K562 (cell line): ENCODE data around the gene BTBD18. TPM values are rescaled to one million over a fixed set of nuclear protein-coding genes. Genes with fewer than 3 reads are reported as not detected.
A peak's percentile ranks its signal among the peaks of the same experiment; 100 is the strongest.

Experiments used
- AFF1 ChIP-seq, 2 experiments: fragments of 450-650 bp; IDR thresholded peaks; 2 replicates each; pipeline ENCODE4 v1.6.1; 2018; ENCODE audit warnings: mild to moderate bottlenecking in 2 of 2, low read depth in 1 of 2; ENCODE audit not compliant: partially characterized antibody in 2 of 2
- BDP1 ChIP-seq: IDR thresholded peaks from 3 replicates; pipeline ENCODE4 v1.6.1; 2011; ENCODE audit not compliant: insufficient read length, insufficient read depth
- CHAMP1 ChIP-seq: fragments of 450-650 bp; IDR thresholded peaks from 2 replicates; pipeline ENCODE4 v1.6.1; 2016; ENCODE audit warnings: mild to moderate bottlenecking
- CREB3L1 ChIP-seq: fragments of 450-650 bp; IDR thresholded peaks from 2 replicates; pipeline ENCODE4 v1.6.1; 2014; ENCODE audit warnings: low read depth, mild to moderate bottlenecking, moderate library complexity, borderline replicate concordance
- CSDE1 ChIP-seq, 2 experiments: fragments of 450-650 bp; IDR thresholded peaks; 2 replicates each; pipeline ENCODE4 v1.6.1; 2016; ENCODE audit warnings: mild to moderate bottlenecking in 1 of 2
- DMBX1 ChIP-seq: fragments of 250-450 bp; sonication (Bioruptor Pico); IDR thresholded peaks from 2 replicates; pipeline ENCODE4 v1.8.0; 2022; ENCODE audit warnings: inconsistent platforms, mild to moderate bottlenecking, moderate library complexity, borderline replicate concordance
- IRF9 ChIP-seq: fragments of 450-650 bp; IDR thresholded peaks from 2 replicates; pipeline ENCODE4 v1.6.1; 2016; ENCODE audit warnings: missing biosample characterization, missing genetic modification characterization
- MAX ChIP-seq: sonication (generic); formaldehyde crosslinking; IDR thresholded peaks from 2 replicates; pipeline ENCODE4 v1.9.0; 2022; ENCODE audit warnings: mild to moderate bottlenecking, missing genetic modification reagents
- MXI1 ChIP-seq: IDR thresholded peaks from 2 replicates; pipeline ENCODE4 v1.6.1; 2011; ENCODE audit warnings: low read depth, mild to moderate bottlenecking, improper control_type of control experiment, low read length
- NEUROD1 ChIP-seq: fragments of 150-350 bp; IDR thresholded peaks from 2 replicates; pipeline ENCODE4 v1.6.1; 2014; ENCODE audit warnings: borderline replicate concordance, low read length, low read depth; ENCODE audit not compliant: partially characterized antibody
- SMARCB1 ChIP-seq: IDR thresholded peaks from 2 replicates; pipeline ENCODE4 v1.6.1; 2011; ENCODE audit warnings: improper control_type of control experiment, low read depth; ENCODE audit not compliant: insufficient read length
- SRSF7 ChIP-seq: fragments of 200-400 bp; formaldehyde crosslinking; optimal IDR thresholded peaks from 2 replicates; pipeline ENCODE3; 2017; ENCODE audit warnings: mild to moderate bottlenecking, low read depth, low read length
- TEAD2 ChIP-seq: fragments of 450-650 bp; IDR thresholded peaks from 2 replicates; pipeline ENCODE4 v1.6.1; 2016; ENCODE audit warnings: missing genetic modification characterization, control low read depth, missing compliant biosample characterization
- TEAD4 ChIP-seq, 2 experiments: sonication (generic) in 1 of 2; formaldehyde crosslinking in 1 of 2; IDR thresholded peaks; 2 replicates each; pipeline versions ENCODE4 v1.6.1 to v1.8.0; 2012 to 2022; ENCODE audit warnings: borderline replicate concordance in 1 of 2, inconsistent platforms in 1 of 2, low read length in 1 of 2, mild to moderate bottlenecking in 1 of 2, missing genetic modification reagents in 1 of 2
- ZNF224 ChIP-seq: sonication (generic); formaldehyde crosslinking; IDR thresholded peaks from 2 replicates; pipeline ENCODE4 v1.8.0; 2022; ENCODE audit warnings: mild to moderate bottlenecking, missing genetic modification reagents
- ZNF696 ChIP-seq: fragments of 250-450 bp; sonication (Bioruptor Pico); conservative IDR thresholded peaks from 2 replicates; pipeline ENCODE4 v1.4.0; 2020; ENCODE audit warnings: mild to moderate bottlenecking, moderate library complexity
- ZNF79 ChIP-seq: fragments of 250-450 bp; sonication (Bioruptor Pico); IDR thresholded peaks from 2 replicates; pipeline ENCODE4 v1.4.0; 2020; ENCODE audit warnings: low read depth, mild to moderate bottlenecking, moderate library complexity
- polyA plus RNA-seq, 8 experiments: library from polyadenylated mRNA; depleted of rRNA in 4 of 8; stranded (reverse) in 5 of 8; unstranded in 3 of 8; fragments of >200 nt; fragmentation: Nextera tagmentation in 2 of 8; fragmentation: Illumina TruSeq in 1 of 8; extraction: Ambion mirVana in 2 of 8; extraction: Trizol in 1 of 8; gene quantifications; 2 replicates each; pipeline versions ENCODE4 v1.2.1 to v1.2.3, GENCODE V29; 2011 to 2014; ENCODE audit warnings: inconsistent platforms in 1 of 8, missing spikeins in 1 of 8
- total RNA-seq, 7 experiments: library from RNA; depleted of rRNA in 6 of 7; stranded (reverse); fragments of >200 nt in 6 of 7; fragmentation: Illumina TruSeq in 2 of 7; extraction: Trizol in 2 of 7; gene quantifications; 2 replicates each; pipeline versions ENCODE4 v1.2.1 to v1.2.3, GENCODE V29; 2011 to 2021; ENCODE audit warnings: low replicate concordance in 1 of 7

BTBD18 gene
- total and polyA plus RNA-seq, 9 of the 15 experiments (the other 6 are each of a cell fraction or from before 2014, with no cell fraction given), result 0.06 TPM; not detected in 8

GRCh38 chr11:57712256-57713150 is 39.1 kb downstream of the BTBD18 start, which contains the start of gene TMX2 (continued):
- TF ChIP-seq CREB3L1 (peak; percentile 21; the same call in 1 of the 2 replicates), MXI1 (no peak), CHAMP1 (no peak), MAX (peak; percentile 78), DMBX1 (CRISPR knock-in tag) (no peak), CSDE1 (IDR thresholded peaks at IDR 0.05) (no peak), ZNF696 (no peak), ZNF79 (no peak), BDP1 (no peak), TEAD2 (no peak), AFF1 (IDR thresholded peaks at IDR 0.05; ENCODE audit: low read depth in 1 of 2, partially characterized antibody in 2 of 2) (peak in 1 of 2 experiments; percentile 52), TEAD4 (IDR thresholded peaks at IDR 0.05; ENCODE audit: low read length) (no peak), TEAD4 (CRISPR knock-in tag; IDR thresholded peaks at IDR 0.05; ENCODE audit: borderline replicate concordance) (no peak), ZNF224 (CRISPR knock-in tag) (no peak), SMARCB1 (no peak), SRSF7 (no peak), IRF9 (no peak), NEUROD1 (peak; percentile 64)
